GM18909 (cell line): ENCODE results near the gene ZFYVE26.
"Not testable (repeated sequence)": the region's sequence is repeated elsewhere in the genome, so short reads cannot be mapped to it uniquely, and the experiment has no call there.

Experiments
- ATAC-seq: cut with Tn5 transposase; IDR thresholded peaks from one replicate; pipeline ENCODE4 v1.9.1; 2021; ENCODE audit warnings: mild to moderate bottlenecking; ENCODE audit not compliant: unreplicated experiment, poor library complexity

ZFYVE26 gene

GRCh38 chr14:67816326-67817002 lies at the start of gene ZFYVE26:
ZFYVE26 (minus strand) TSS chr14:67816590; CDS start chr14:67815963, 627 bp downstream.
- peak; percentile 91 for ATAC-seq

- ATAC-seq: no peak
Measured at GRCh38 chr14:67863223-67863622, 46.8 kb upstream of the ZFYVE26 start.

GRCh38 chr14:67859169-67859749 lies 42.9 kb upstream of the ZFYVE26 start:
- no peak for ATAC-seq

- ATAC-seq: no peak
Measured at GRCh38 chr14:67857778-67858350, 41.5 kb upstream of the ZFYVE26 start.

GRCh38 chr14:67856827-67857226 lies 40.4 kb upstream of the ZFYVE26 start:
- ATAC-seq: no peak

- ATAC-seq: no peak
Measured at GRCh38 chr14:67853715-67854114, 37.3 kb upstream of the ZFYVE26 start.

- ATAC-seq: no peak
Measured at GRCh38 chr14:67852926-67853604, 36.7 kb upstream of the ZFYVE26 start.

GRCh38 chr14:67851785-67852410 lies 35.5 kb upstream of the ZFYVE26 start:
- no peak for ATAC-seq

- no peak for ATAC-seq
Measured at GRCh38 chr14:67850066-67850830, 33.9 kb upstream of the ZFYVE26 start.

- no peak for ATAC-seq
Measured at GRCh38 chr14:67846029-67846610, 29.7 kb upstream of the ZFYVE26 start.

GRCh38 chr14:67837011-67837624 lies 20.7 kb upstream of the ZFYVE26 start:
- ATAC-seq: no peak

GRCh38 chr14:67835596-67835995 lies 19.2 kb upstream of the ZFYVE26 start:
- no peak for ATAC-seq

GRCh38 chr14:67833403-67833802 lies 17.0 kb upstream of the ZFYVE26 start:
- no peak for ATAC-seq

GRCh38 chr14:67831113-67831512 lies 14.7 kb upstream of the ZFYVE26 start:
- no peak for ATAC-seq

- no peak for ATAC-seq
Measured at GRCh38 chr14:67821121-67821520, 4.7 kb upstream of the ZFYVE26 start.

- no peak for ATAC-seq
Measured at GRCh38 chr14:67820428-67820971, 4.1 kb upstream of the ZFYVE26 start.

- peak; percentile 62 for ATAC-seq
Measured at GRCh38 chr14:67819563-67820421, 3.4 kb upstream of the ZFYVE26 start, which contains the start of gene RAD51B. RAD51B (plus strand) TSS chr14:67819779.

GRCh38 chr14:67818476-67818875 lies 2.1 kb upstream of the ZFYVE26 start:
- ATAC-seq: not testable (repeated sequence)
